Measurements from ENCODE around the gene PTEN.
A peak's percentile ranks its signal among the peaks of the same experiment; 100 is the strongest.
"Not testable (repeated sequence)": the region's sequence is repeated elsewhere in the genome, so short reads cannot be mapped to it uniquely, and the experiment has no call there.

PTEN gene

DNA sequence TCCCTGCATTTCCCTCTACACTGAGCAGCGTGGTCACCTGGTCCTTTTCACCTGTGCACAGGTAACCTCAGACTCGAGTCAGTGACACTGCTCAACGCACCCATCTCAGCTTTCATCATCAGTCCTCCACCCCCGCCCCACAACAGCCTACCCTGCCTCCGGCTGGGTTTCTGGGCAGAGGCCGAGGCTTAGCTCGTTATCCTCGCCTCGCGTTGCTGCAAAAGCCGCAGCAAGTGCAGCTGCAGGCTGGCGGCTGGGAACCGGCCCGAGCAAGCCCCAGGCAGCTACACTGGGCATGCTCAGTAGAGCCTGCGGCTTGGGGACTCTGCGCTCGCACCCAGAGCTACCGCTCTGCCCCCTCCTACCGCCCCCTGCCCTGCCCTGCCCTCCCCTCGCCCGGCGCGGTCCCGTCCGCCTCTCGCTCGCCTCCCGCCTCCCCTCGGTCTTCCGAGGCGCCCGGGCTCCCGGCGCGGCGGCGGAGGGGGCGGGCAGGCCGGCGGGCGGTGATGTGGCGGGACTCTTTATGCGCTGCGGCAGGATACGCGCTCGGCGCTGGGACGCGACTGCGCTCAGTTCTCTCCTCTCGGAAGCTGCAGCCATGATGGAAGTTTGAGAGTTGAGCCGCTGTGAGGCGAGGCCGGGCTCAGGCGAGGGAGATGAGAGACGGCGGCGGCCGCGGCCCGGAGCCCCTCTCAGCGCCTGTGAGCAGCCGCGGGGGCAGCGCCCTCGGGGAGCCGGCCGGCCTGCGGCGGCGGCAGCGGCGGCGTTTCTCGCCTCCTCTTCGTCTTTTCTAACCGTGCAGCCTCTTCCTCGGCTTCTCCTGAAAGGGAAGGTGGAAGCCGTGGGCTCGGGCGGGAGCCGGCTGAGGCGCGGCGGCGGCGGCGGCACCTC is at the start of gene PTEN, which contains the start of gene KLLN:
Gene PTEN, plus strand, starts transcription at position 573 of the 891 bp plus-strand sequence. CDS start 845 bp downstream, outside the sequence.
Gene KLLN, minus strand, starts transcription at position 481 of the 891 bp plus-strand sequence. CDS start 1,046 bp downstream, outside the sequence.
- DNase-seq = peak; percentile 67

DNA sequence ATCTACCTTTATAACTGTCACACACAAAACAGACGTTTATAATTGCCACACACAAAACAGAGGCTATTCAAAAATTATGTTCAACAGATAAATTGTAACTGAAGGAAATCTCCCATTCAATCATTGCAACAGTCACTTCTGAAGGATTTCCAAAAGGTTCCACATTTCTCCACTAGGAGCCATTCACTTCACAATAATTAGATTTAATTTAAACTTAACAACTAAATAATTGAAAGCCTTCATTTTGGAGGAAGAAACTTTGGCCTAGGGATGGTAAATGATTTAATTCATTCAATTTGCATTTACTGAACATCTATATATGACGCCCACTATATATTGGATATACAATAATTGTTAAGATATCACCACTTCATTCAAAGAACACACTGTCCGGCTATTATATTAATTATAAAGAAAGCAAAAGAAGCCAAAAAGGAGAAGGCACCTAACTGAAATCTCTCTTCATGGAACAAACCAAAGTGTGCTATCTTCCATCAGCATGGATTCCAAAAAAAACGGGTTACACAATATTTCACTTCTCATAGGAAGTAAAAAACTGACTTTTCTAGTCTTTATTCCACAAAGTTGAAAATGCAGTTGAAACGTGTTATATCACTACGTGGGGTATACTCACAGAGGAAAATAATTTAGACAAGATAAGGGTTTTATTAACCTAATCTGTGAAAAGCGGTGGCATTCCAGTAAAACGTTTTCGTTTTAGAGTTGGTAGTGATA is 47.1 kb upstream of the PTEN start:
- no peak for DNase-seq

GRCh38 chr10:87816898-87817608 is 46.4 kb upstream of the PTEN start:
- DNase-seq = no peak

- peak; percentile 50 for DNase-seq
Observed at GRCh38 chr10:87817609-87818504, 45.6 kb upstream of the PTEN start, which contains the start of gene ATAD1. Gene ATAD1 (minus strand): TSS chr10:87818226. CDS start chr10:87814599, 3,627 bp downstream.

- DNase-seq = peak; percentile 6
Observed at GRCh38 chr10:87818505-87819288, 44.7 kb upstream of the PTEN start.

GRCh38 chr10:87819289-87819585 is 44.2 kb upstream of the PTEN start:
- no peak for DNase-seq

DNA sequence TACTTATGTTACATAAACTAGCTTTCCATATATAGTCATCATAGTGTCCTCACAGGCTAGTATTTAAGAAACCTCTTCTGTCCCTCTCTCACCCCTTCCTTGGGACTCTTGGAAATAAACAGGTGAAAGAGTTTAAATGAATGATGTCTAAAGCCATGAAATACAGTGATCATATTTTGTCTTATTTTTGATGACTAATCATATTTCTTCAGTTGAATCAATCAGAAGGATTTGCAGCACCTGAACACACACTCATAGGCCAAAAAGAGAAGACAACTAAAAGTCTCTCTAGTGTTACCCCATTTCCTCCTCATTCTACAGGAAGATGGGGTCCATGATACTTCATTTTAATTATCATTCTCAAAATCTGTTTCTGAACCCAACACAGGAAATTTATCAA is 36.8 kb upstream of the PTEN start:
- DNase-seq = no peak

GRCh38 chr10:87827681-87828080 is 35.7 kb upstream of the PTEN start:
- DNase-seq = no peak

DNA sequence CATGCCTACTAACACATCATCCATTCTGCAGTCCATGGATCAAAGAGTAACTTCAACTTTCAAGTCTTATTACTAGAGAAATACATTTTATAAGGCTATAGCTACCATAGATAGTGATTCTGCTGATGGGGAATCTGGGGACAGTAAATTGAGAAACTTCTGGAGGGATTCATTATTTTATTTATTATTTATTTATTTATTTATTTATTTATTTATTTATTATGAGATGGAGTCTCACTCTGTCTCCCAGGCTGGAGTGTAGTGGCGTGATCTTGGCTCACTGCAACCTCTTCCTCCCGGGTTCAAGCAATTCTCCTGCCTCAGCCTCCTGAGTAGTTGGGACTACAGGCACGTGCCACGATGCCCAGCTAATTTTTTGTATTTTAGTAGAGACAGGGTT is 34.4 kb upstream of the PTEN start:
- not testable (repeated sequence) for DNase-seq

DNA sequence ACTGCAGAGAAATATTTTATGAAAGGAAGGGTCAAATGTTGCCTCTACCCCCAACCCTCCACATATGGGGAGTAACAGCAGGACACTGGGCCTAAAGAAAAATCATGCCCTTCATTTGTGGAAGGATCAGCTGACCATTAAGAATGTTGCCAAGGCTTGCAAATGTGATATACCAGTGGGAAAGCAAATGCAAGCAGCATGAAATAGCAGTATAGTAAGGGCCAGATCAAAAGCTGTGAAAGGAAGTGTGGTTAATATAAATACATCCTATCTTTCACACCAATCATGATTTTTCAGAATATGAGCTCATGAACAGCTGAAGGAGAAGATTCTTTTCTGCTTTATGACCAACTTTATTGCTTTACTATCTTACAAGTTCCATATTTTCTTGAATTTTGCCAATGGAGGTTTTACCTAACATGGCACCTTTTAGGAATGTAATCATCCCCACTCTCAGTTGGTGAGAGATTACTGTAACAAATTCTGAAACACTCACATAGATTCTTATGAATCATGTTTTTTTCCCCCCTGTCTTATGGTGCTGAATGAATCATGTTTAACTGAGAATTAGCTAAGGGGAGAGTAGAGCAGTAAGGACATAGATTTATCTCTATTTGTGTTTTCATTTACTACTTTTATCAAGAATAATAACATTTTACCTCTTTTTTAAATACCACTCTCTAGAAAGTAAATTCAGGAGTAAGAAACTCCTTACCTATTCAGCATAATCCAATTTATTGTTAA is 33.3 kb upstream of the PTEN start:
- no peak for DNase-seq

DNA sequence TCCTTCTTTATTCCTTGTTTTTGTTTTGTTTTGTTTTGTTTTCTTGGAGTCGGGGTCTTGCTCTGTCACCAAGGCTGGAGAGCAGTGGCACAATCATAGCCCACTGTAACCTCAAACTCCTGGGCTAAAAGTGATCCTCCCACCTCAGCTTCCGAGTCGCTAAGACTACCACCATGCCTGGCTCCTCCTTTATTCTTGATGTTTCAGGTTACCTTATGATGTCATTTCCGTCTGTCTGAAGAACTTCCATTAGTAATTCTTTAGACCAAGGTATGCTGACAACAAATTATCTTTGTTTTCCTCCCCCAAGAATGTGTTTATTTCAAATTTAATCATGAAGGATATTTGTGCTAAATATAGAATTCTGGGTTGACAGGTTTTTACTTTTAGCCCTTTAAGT is 27.3 kb upstream of the PTEN start:
- DNase-seq = no peak

- DNase-seq = no peak
Observed at GRCh38 chr10:87837445-87837844, 26.0 kb upstream of the PTEN start.

GRCh38 chr10:87838650-87839049 is 24.8 kb upstream of the PTEN start:
- no peak for DNase-seq

DNA sequence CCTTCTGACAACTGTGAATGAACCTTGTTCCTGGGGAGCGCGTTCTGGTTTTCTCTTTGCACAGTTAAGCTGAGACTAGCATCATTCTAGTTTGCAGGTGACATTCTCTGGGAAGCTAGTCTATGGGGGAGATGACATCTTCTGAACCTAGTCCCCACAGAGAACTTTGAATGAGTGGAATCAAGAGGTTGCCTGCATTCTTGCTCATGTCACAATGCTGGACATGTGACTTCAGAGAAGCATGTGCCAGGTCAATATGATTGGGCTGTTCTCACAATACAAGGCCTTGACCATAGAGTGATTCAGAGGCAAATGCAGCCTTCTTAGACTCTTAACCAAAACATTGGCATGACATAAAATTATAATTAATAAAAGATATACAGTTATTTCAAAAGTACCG is 22.2 kb upstream of the PTEN start:
- no peak for DNase-seq

GRCh38 chr10:87842220-87842641 is 21.2 kb upstream of the PTEN start:
- no peak for DNase-seq

GRCh38 chr10:87842776-87843497 is 20.5 kb upstream of the PTEN start:
- no peak for DNase-seq

- no peak for DNase-seq
Observed at GRCh38 chr10:87843714-87844113, 19.7 kb upstream of the PTEN start.

DNA sequence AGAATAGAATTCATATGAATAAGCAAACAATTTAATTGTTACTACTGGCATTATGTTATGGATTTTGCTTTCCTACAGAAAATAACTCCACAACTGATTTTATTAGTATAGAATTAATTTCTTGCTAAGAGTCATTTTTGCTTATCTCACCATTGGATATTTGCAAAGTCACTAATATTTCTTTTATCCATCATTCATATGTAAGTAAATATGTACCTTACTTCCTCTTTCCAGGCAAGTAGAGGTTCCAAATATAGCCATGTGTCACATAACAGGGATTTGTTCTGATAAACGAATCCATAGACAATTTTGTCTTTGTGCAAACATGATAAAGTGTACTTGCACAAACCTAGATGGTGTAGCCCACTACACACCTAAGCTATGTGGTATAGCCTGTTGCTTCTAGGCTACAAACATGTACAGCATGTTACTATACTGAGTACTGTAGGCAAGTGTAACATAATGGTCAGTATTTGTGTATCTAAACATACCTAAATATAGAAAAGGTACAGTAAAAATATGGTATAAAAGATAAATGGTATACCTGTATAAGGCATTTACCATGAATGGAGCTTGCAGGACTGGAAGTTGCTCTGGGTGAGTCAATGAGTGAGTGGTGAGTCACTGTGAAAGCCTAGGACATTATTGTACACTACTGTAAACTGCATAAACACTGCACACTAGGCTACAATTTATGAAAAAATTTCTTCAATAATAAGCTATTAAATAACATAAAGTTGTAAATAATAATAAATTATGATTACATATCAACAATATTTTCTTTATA is 18.4 kb upstream of the PTEN start:
- DNase-seq = no peak

- no peak for DNase-seq
Observed at GRCh38 chr10:87845624-87845998, 17.8 kb upstream of the PTEN start.
